HepG2 (cell line): ENCODE measurements around the gene SEMA3B. TPM values are rescaled to one million over a fixed set of nuclear protein-coding genes. Genes with fewer than 3 reads are reported as not detected.
A peak's percentile ranks its signal among the peaks of the same experiment; 100 is the strongest.

Source experiments
- BRD4 ChIP-seq: sonication (generic); formaldehyde crosslinking; IDR thresholded peaks from 2 replicates; pipeline ENCODE4 v1.4.0; 2020; ENCODE audit warnings: missing genetic modification reagents
- CAMTA2 ChIP-seq: sonication (generic); formaldehyde crosslinking; IDR thresholded peaks from 2 replicates; pipeline ENCODE4 v1.4.0; 2020; ENCODE audit warnings: mild to moderate bottlenecking, missing genetic modification reagents, borderline replicate concordance
- CBX2 ChIP-seq, 2 experiments: fragments of 200-600 bp in 1 of 2; sonication (generic); formaldehyde crosslinking in 1 of 2; IDR thresholded peaks; 2 replicates each; pipeline versions ENCODE4 v1.7.0 to v1.8.1; 2018 to 2022; ENCODE audit warnings: low read depth in 2 of 2, low read length in 1 of 2, mild to moderate bottlenecking in 1 of 2, missing genetic modification reagents in 1 of 2
- CERS6 ChIP-seq: sonication (generic); formaldehyde crosslinking; IDR thresholded peaks from 2 replicates; pipeline ENCODE4 v1.5.0; 2020; ENCODE audit warnings: missing genetic modification reagents
- HCFC1 ChIP-seq: fragments of 150-350 bp; IDR thresholded peaks from 2 replicates; pipeline ENCODE4 v1.6.1; 2014; ENCODE audit warnings: low read depth, low read length
- IKZF1 ChIP-seq: fragments of 450-650 bp; IDR thresholded peaks from 2 replicates; pipeline ENCODE4 v1.7.1; 2016
- NR1H2 ChIP-seq: sonication (generic); formaldehyde crosslinking; IDR thresholded peaks from 2 replicates; pipeline ENCODE4 v1.8.1; 2022; ENCODE audit warnings: low read depth, missing genetic modification reagents, borderline replicate concordance
- PLSCR1 ChIP-seq: sonication (generic); formaldehyde crosslinking; IDR thresholded peaks from 2 replicates; pipeline ENCODE4 v1.5.0; 2020; ENCODE audit warnings: missing genetic modification reagents, mild to moderate bottlenecking, borderline replicate concordance
- RORA ChIP-seq: sonication (generic); formaldehyde crosslinking; IDR thresholded peaks from 2 replicates; pipeline ENCODE4 v1.5.0; 2020; ENCODE audit warnings: mild to moderate bottlenecking, missing genetic modification reagents, moderate library complexity
- TCF7L2 ChIP-seq: IDR thresholded peaks from 2 replicates; pipeline ENCODE4 v1.6.1; 2011; ENCODE audit warnings: mild to moderate bottlenecking, low read depth, low read length, moderate library complexity
- TFE3 ChIP-seq: IDR thresholded peaks from 2 replicates; pipeline ENCODE4 v1.6.1; 2016
- THAP11 ChIP-seq: IDR thresholded peaks from 2 replicates; pipeline ENCODE4 v1.6.1; 2016; ENCODE audit warnings: missing biosample characterization, missing genetic modification reagents
- ZFP36L2 ChIP-seq: sonication (generic); formaldehyde crosslinking; IDR thresholded peaks from 2 replicates; pipeline ENCODE4 v1.4.0; 2020; ENCODE audit warnings: missing genetic modification reagents
- ZMYM3 ChIP-seq: sonication (generic); formaldehyde crosslinking; IDR thresholded peaks from 2 replicates; pipeline ENCODE4 v1.5.1; 2020; ENCODE audit warnings: mild to moderate bottlenecking, missing genetic modification reagents
- ZNF232 ChIP-seq: sonication (generic); formaldehyde crosslinking; IDR thresholded peaks from 2 replicates; pipeline ENCODE4 v1.4.0; 2020; ENCODE audit warnings: missing genetic modification reagents, borderline replicate concordance
- ZNF260 ChIP-seq: sonication (generic); formaldehyde crosslinking; IDR thresholded peaks from 2 replicates; pipeline ENCODE4 v1.4.0; 2020; ENCODE audit warnings: missing genetic modification reagents, low read depth, mild to moderate bottlenecking, borderline replicate concordance
- ZNF274 ChIP-seq: sonication (generic); formaldehyde crosslinking; IDR thresholded peaks from 2 replicates; pipeline ENCODE4 v1.5.1; 2020; ENCODE audit warnings: mild to moderate bottlenecking, missing genetic modification reagents
- ZNF3 ChIP-seq: IDR thresholded peaks from 2 replicates; pipeline ENCODE4 v1.7.0; 2017; ENCODE audit warnings: inconsistent platforms
- ZNF326 ChIP-seq: sonication (generic); formaldehyde crosslinking; IDR thresholded peaks from 2 replicates; pipeline ENCODE4 v1.4.0; 2020; ENCODE audit warnings: missing genetic modification reagents, borderline replicate concordance
- ZNF354B ChIP-seq: sonication (generic); formaldehyde crosslinking; IDR thresholded peaks from 2 replicates; pipeline ENCODE4 v1.8.0; 2022; ENCODE audit warnings: mild to moderate bottlenecking, missing genetic modification reagents
- ZNF431 ChIP-seq: sonication (generic); formaldehyde crosslinking; IDR thresholded peaks from 2 replicates; pipeline ENCODE4 v1.9.0; 2022; ENCODE audit warnings: missing genetic modification reagents, low read depth, mild to moderate bottlenecking, borderline replicate concordance
- ZNF766 ChIP-seq: sonication (generic); formaldehyde crosslinking; IDR thresholded peaks from 2 replicates; pipeline ENCODE4 v1.5.0; 2020; ENCODE audit warnings: missing genetic modification reagents, borderline replicate concordance
- ZSCAN25 ChIP-seq: sonication (generic); formaldehyde crosslinking; IDR thresholded peaks from 2 replicates; pipeline ENCODE4 v1.8.0; 2022; ENCODE audit warnings: mild to moderate bottlenecking, missing genetic modification reagents
- polyA plus RNA-seq, 8 experiments: library from polyadenylated mRNA; depleted of rRNA in 3 of 8; stranded (reverse) in 7 of 8; unstranded in 1 of 8; fragments of >200 nt; fragmentation: Illumina TruSeq in 4 of 8; extraction: Trizol in 4 of 8; gene quantifications; 2 replicates each; pipeline versions ENCODE4 v1.2.1 to v1.2.3, GENCODE V29; 2011 to 2016; ENCODE audit warnings: low read depth in 4 of 8, missing spikeins in 1 of 8, mixed read lengths in 1 of 8; ENCODE audit not compliant: insufficient read depth in 1 of 8
- total RNA-seq, 5 experiments: library from RNA; depleted of rRNA; stranded (reverse); fragments of >200 nt; fragmentation: Illumina TruSeq; extraction: Trizol; gene quantifications; 2 replicates each; pipeline ENCODE4 v1.2.3, GENCODE V29; 2016; ENCODE audit warnings: low read depth in 1 of 5
- TF ChIP-seq, protein P1 (sequence below): sonication (generic); formaldehyde crosslinking; IDR thresholded peaks from 2 replicates; pipeline ENCODE4; 2020; ENCODE audit warnings: missing genetic modification reagents, mild to moderate bottlenecking, borderline replicate concordance

Gene SEMA3B
- total and polyA plus RNA-seq, 2 of the 13 experiments (the other 11 are each of a cell fraction or from before 2014, with no cell fraction given): 93.2 to 158 TPM

DNA sequence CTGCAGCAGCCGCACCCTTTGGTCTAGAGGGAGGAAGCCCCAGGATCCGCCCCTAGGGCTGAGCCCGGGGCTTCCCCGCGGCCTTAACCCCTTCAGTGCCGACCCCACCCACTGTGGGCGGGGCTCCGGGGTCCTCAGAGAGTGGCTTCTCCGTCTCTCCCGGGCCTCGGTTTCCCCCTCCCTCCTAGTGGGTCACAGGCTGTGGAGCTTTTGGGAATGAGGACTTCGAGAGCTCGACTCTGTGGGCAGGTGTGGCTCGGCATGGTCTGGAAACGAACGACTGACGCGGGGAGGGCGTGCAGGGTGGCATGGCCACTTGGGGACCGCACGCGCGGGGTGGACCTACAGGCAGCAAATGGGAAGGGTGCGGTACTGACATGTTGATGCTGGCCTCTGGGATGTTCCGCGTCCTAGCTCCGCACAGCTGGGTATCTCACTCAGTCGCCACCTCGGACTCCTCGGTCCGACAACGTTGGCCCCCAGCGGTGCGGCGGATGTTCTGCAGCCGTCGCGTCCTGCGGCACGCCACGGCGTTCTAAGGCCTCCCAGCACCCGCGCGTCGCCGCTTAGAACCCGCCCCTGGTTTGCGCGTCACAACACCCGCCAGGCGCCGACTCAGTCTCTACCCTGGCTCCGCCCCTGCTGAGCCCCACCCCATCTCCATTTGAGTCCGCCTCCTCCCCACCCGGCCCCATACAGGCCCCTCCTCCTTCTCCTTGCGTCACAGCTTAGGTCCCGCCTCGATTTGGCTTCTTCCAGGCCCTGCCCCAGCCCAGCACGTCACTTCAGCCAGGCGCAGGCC lies 30.1 kb downstream of the SEMA3B start, which contains the start of the genes HYAL3 and NAA80 (continued):
- TF ChIP-seq, protein P1, sequence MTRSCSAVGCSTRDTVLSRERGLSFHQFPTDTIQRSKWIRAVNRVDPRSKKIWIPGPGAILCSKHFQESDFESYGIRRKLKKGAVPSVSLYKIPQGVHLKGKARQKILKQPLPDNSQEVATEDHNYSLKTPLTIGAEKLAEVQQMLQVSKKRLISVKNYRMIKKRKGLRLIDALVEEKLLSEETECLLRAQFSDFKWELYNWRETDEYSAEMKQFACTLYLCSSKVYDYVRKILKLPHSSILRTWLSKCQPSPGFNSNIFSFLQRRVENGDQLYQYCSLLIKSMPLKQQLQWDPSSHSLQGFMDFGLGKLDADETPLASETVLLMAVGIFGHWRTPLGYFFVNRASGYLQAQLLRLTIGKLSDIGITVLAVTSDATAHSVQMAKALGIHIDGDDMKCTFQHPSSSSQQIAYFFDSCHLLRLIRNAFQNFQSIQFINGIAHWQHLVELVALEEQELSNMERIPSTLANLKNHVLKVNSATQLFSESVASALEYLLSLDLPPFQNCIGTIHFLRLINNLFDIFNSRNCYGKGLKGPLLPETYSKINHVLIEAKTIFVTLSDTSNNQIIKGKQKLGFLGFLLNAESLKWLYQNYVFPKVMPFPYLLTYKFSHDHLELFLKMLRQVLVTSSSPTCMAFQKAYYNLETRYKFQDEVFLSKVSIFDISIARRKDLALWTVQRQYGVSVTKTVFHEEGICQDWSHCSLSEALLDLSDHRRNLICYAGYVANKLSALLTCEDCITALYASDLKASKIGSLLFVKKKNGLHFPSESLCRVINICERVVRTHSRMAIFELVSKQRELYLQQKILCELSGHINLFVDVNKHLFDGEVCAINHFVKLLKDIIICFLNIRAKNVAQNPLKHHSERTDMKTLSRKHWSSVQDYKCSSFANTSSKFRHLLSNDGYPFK (CRISPR knock-in tag): no peak; the same call in 1 of the 2 replicates
- TF ChIP-seq CERS6 (CRISPR knock-in tag) (no peak), TFE3 (CRISPR knock-in tag) (no peak), RORA (CRISPR knock-in tag) (no peak), PLSCR1 (CRISPR knock-in tag) (no peak), ZNF766 (CRISPR knock-in tag) (0 out of 2 replicates have a peak, but pooled peaks have one; percentile 14), IKZF1 (no peak), ZNF3 (CRISPR knock-in tag) (no peak), ZNF354B (CRISPR knock-in tag) (no peak), THAP11 (CRISPR knock-in tag) (peak; percentile 79), ZMYM3 (CRISPR knock-in tag) (0 out of 2 replicates have a peak, but pooled peaks have one; percentile 41), ZNF326 (CRISPR knock-in tag) (peak; percentile 39; the same call in 1 of the 2 replicates), ZNF431 (peak; percentile 78; the same call in 1 of the 2 replicates), ZFP36L2 (no peak), TCF7L2 (no peak), BRD4 (peak; percentile 54; the same call in 1 of the 2 replicates), CBX2 (IDR thresholded peaks at IDR 0.05; ENCODE audit: low read depth, low read length) (no peak), CBX2 (CRISPR knock-in tag; IDR thresholded peaks at IDR 0.05; ENCODE audit: low read depth) (no peak), ZNF260 (CRISPR knock-in tag) (0 out of 2 replicates have a peak, but pooled peaks have one; percentile 37), ZSCAN25 (CRISPR knock-in tag) (peak; percentile 23; the same call in 1 of the 2 replicates), ZNF274 (CRISPR knock-in tag) (peak; percentile 59; the same call in 1 of the 2 replicates), HCFC1 (no peak; the same call in 1 of the 2 replicates), NR1H2 (0 out of 2 replicates have a peak, but pooled peaks have one; percentile 60), ZNF232 (CRISPR knock-in tag) (no peak; the same call in 1 of the 2 replicates), CAMTA2 (no peak)
